ENCODE data around the gene CALM3. TPM values are rescaled to one million over a fixed set of nuclear protein-coding genes. Genes with fewer than 3 reads are reported as not detected.

The CALM3 gene
- total RNA-seq, 1 donor from 2014 or later: 211 TPM

GRCh38 chr19:46598372-46598917 is 2.7 kb upstream of the CALM3 start:
- DNase-seq (ENCODE audit: low spot score in 2 of 2): no peak
- FAIRE-seq: no peak

GRCh38 chr19:46599716-46600373 is 1.3 kb upstream of the CALM3 start:
- no peak for FAIRE-seq
- no peak for DNase-seq (ENCODE audit: low spot score in 2 of 2)

GRCh38 chr19:46600384-46601317 is 479 bp upstream of the CALM3 start:
- DNase-seq (ENCODE audit: low spot score in 2 of 2): peak; percentile 92
- no peak for FAIRE-seq

GRCh38 chr19:46602392-46603194 is 1.5 kb downstream of the CALM3 start:
- FAIRE-seq (no peak), DNase-seq (ENCODE audit: low spot score in 2 of 2) (peak in 1 of 2 donors; percentile 41)

- DNase-seq (ENCODE audit: low spot score in 2 of 2) (peak in 1 of 2 donors; percentile 12), FAIRE-seq (no peak)
Measured at GRCh38 chr19:46603195-46603637, 2.1 kb downstream of the CALM3 start.

- FAIRE-seq (no peak), DNase-seq (ENCODE audit: low spot score in 2 of 2) (peak in 1 of 2 donors; percentile 12)
Measured at GRCh38 chr19:46603752-46604231, 2.7 kb downstream of the CALM3 start.

GRCh38 chr19:46604781-46605355 is 3.7 kb downstream of the CALM3 start:
- FAIRE-seq: no peak
- peak in 1 of 2 donors; percentile 38 for DNase-seq (ENCODE audit: low spot score in 2 of 2)

GRCh38 chr19:46605356-46605821 is 4.3 kb downstream of the CALM3 start:
- no peak for FAIRE-seq
- DNase-seq (ENCODE audit: low spot score in 2 of 2): peak; percentile 1 to 5

GRCh38 chr19:46606019-46606418 is 4.9 kb downstream of the CALM3 start:
- peak in 1 of 2 donors; percentile 9 for DNase-seq (ENCODE audit: low spot score in 2 of 2)
- no peak for FAIRE-seq

- FAIRE-seq (no peak), DNase-seq (ENCODE audit: low spot score in 2 of 2) (peak in 1 of 2 donors; percentile 2)
Measured at GRCh38 chr19:46606681-46607447, 5.7 kb downstream of the CALM3 start.

- FAIRE-seq: no peak
- peak; percentile 36 to 39 for DNase-seq (ENCODE audit: low spot score in 2 of 2)
Measured at GRCh38 chr19:46607448-46607841, 6.3 kb downstream of the CALM3 start.

GRCh38 chr19:46608178-46608577 is 7.0 kb downstream of the CALM3 start:
- DNase-seq (ENCODE audit: low spot score in 2 of 2): peak in 1 of 2 donors; percentile 6
- no peak for FAIRE-seq

- DNase-seq (ENCODE audit: low spot score in 2 of 2) (peak in 1 of 2 donors; percentile 13), FAIRE-seq (no peak)
Measured at GRCh38 chr19:46608581-46609345, 7.6 kb downstream of the CALM3 start.

- DNase-seq (ENCODE audit: low spot score in 2 of 2) (peak; percentile 2 to 22), FAIRE-seq (no peak)
Measured at GRCh38 chr19:46609511-46610412, 8.6 kb downstream of the CALM3 start.

GRCh38 chr19:46610413-46610775 is 9.3 kb downstream of the CALM3 start:
- DNase-seq (ENCODE audit: low spot score in 2 of 2): peak in 1 of 2 donors; percentile 0

GRCh38 chr19:46610851-46611770 is 10.0 kb downstream of the CALM3 start:
- peak; percentile 2 to 6 for DNase-seq (ENCODE audit: low spot score in 2 of 2)
- no peak for FAIRE-seq

More at GRCh38 chr19:46610413-46610775, 9.3 kb downstream of the CALM3 start:
- no peak for FAIRE-seq
